Loucy (cell line): ENCODE data around the gene ZBTB21.

ENCODE experiments used
- H2AFZ ChIP-seq: fragments of 200-600 bp; sonication (generic); 2 replicates; pipeline ENCODE4 v1.6.0; 2016; ENCODE audit warnings: antibody characterized with exemption, mild to moderate bottlenecking, low read length, moderate library complexity
- H3F3A ChIP-seq: fragments of 200-600 bp; 2 replicates; pipeline ENCODE4 v1.6.0; 2016; ENCODE audit warnings: antibody characterized with exemption, low read depth, mild to moderate bottlenecking
- H3K27me3 ChIP-seq: fragments of 200-600 bp; sonication (generic); 2 replicates; pipeline ENCODE4 v1.6.1; 2014; ENCODE audit warnings: low read length, mild to moderate bottlenecking; ENCODE audit not compliant: insufficient read depth, poor library complexity, severe bottlenecking
- H3K36me3 ChIP-seq: fragments of 200-600 bp; sonication (generic); 2 replicates; pipeline ENCODE4 v1.6.1; 2016; ENCODE audit warnings: low read length; ENCODE audit not compliant: insufficient read depth
- H3K4me1 ChIP-seq: fragments of 200-600 bp; sonication (generic); 2 replicates; pipeline ENCODE4 v1.5.1; 2014; ENCODE audit warnings: low read length, mild to moderate bottlenecking; ENCODE audit not compliant: insufficient read depth, poor library complexity, severe bottlenecking
- H3K4me2 ChIP-seq: fragments of 200-600 bp; sonication (generic); 2 replicates; pipeline ENCODE4 v1.6.0; 2014; ENCODE audit warnings: antibody characterized with exemption, low read length, low read depth, mild to moderate bottlenecking; ENCODE audit not compliant: poor library complexity, severe bottlenecking
- H3K4me3 ChIP-seq: fragments of 200-600 bp; sonication (generic); 2 replicates; pipeline ENCODE4 v1.5.1; 2014; ENCODE audit warnings: low read length, mild to moderate bottlenecking, mixed read lengths; ENCODE audit not compliant: poor library complexity, severe bottlenecking
- H3K79me2 ChIP-seq: fragments of 200-600 bp; sonication (generic); 2 replicates; pipeline ENCODE4 v1.6.1; 2014; ENCODE audit warnings: low read length; ENCODE audit not compliant: insufficient read depth
- H3K9ac ChIP-seq: fragments of 200-600 bp; sonication (generic); 2 replicates; pipeline ENCODE4 v1.6.0; 2014; ENCODE audit warnings: mild to moderate bottlenecking, low read depth, low read length, moderate library complexity; ENCODE audit not compliant: poor library complexity, severe bottlenecking
- H3K9me2 ChIP-seq: fragments of 200-600 bp; sonication (generic); replicated peaks from 2 replicates; pipeline ENCODE4 v1.6.1; 2016; ENCODE audit warnings: low read depth, low read length, mixed read lengths
- H3K9me3 ChIP-seq: fragments of 200-600 bp; sonication (generic); 2 replicates; pipeline ENCODE4 v1.6.1; 2014; ENCODE audit warnings: mild to moderate bottlenecking, antibody characterized with exemption, low read length, low read depth; ENCODE audit not compliant: insufficient read depth
- H4K20me1 ChIP-seq: fragments of 200-600 bp; sonication (generic); 2 replicates; pipeline ENCODE4 v1.6.0; 2014; ENCODE audit warnings: antibody characterized with exemption, low read length, mild to moderate bottlenecking; ENCODE audit not compliant: insufficient read depth, poor library complexity, severe bottlenecking
- CTCF ChIP-seq: fragments of 200-600 bp; sonication (generic); conservative IDR thresholded peaks from 2 replicates; pipeline ENCODE4 v1.5.1; 2014; ENCODE audit warnings: mild to moderate bottlenecking, antibody characterized with exemption, low read length
- EZH2phosphoT487 ChIP-seq: fragments of 200-600 bp; IDR thresholded peaks from 2 replicates; pipeline ENCODE4 v1.6.1; 2018; ENCODE audit warnings: antibody characterized with exemption, mild to moderate bottlenecking, moderate library complexity, borderline replicate concordance

Gene ZBTB21

GRCh38 chr21:42019706-42020105 is 9.5 kb upstream of the ZBTB21 start:
- Histone ChIP-seq H3K4me2 (no peak overlapping the region), H3K36me3 (no peaks in the 10 kb centered on the region), H3K9ac (no peak overlapping the region), H3K9me2 (no peaks in the 10 kb centered on the region), H3F3A (no peaks in the 10 kb centered on the region), H3K9me3 (no peaks in the 10 kb centered on the region; the same call in 1 of the 2 replicates), H3K27me3 (no peaks in the 10 kb centered on the region), H3K4me1 (no peaks in the 10 kb centered on the region), H3K79me2 (no peaks in the 10 kb centered on the region), H3K4me3 (no peak overlapping the region), H2AFZ (no peak overlapping the region), H4K20me1 (no peaks in the 10 kb centered on the region)
- TF ChIP-seq CTCF, result no peak
- TF ChIP-seq EZH2phosphoT487, result no peak

- Histone ChIP-seq H3K27me3 (no peaks in the 10 kb centered on the region), H2AFZ (no peak overlapping the region), H3F3A (no peaks in the 10 kb centered on the region), H4K20me1 (no peaks in the 10 kb centered on the region), H3K9me3 (no peaks in the 10 kb centered on the region; the same call in 1 of the 2 replicates), H3K4me3 (no peak overlapping the region), H3K4me2 (no peak overlapping the region), H3K9ac (no peak overlapping the region), H3K79me2 (no peaks in the 10 kb centered on the region), H3K36me3 (no peaks in the 10 kb centered on the region), H3K9me2 (no peaks in the 10 kb centered on the region), H3K4me1 (no peaks in the 10 kb centered on the region)
- no peak for TF ChIP-seq EZH2phosphoT487
- TF ChIP-seq CTCF, result no peak
Observed at GRCh38 chr21:42019101-42019605, 9.0 kb upstream of the ZBTB21 start.

GRCh38 chr21:42017022-42017421 is 6.9 kb upstream of the ZBTB21 start:
- no peaks in the 10 kb centered on the region for H3K27me3 ChIP-seq
- H3K4me1 ChIP-seq, result peaks cover 15% of the 10 kb centered on the region
- H3K36me3 ChIP-seq, result no peaks in the 10 kb centered on the region
- H4K20me1 ChIP-seq, result no peaks in the 10 kb centered on the region
- H3K4me3 ChIP-seq, result no peak overlapping the region
- no peak overlapping the region for H3K4me2 ChIP-seq
- H3F3A ChIP-seq, result no peaks in the 10 kb centered on the region
- no peak overlapping the region for H2AFZ ChIP-seq
- TF ChIP-seq CTCF (no peak), EZH2phosphoT487 (no peak)
- peaks cover 11% of the 10 kb centered on the region for H3K79me2 ChIP-seq
- H3K9me3 ChIP-seq, result no peaks in the 10 kb centered on the region; the same call in 1 of the 2 replicates
- no peak overlapping the region for H3K9ac ChIP-seq
- H3K9me2 ChIP-seq, result no peaks in the 10 kb centered on the region
